Mesenchymal stem cell (in vitro differentiated cells and primary cell): ENCODE data around the gene MFN2.

Source experiments
- DNase-seq: peaks from one replicate; pipeline ENCODE4 v3.0.0-alpha.2; 2013
- H2AFZ ChIP-seq: one replicate; pipeline ENCODE4 v1.6.1; 2013; ENCODE audit warnings: low read depth, mild to moderate bottlenecking, control low read depth, inconsistent platforms, low read length, moderate library complexity
- H2AK5ac ChIP-seq: 2 replicates; pipeline ENCODE4 v1.6.1; 2013; ENCODE audit warnings: low read length, moderate library complexity, mild to moderate bottlenecking, inconsistent platforms; ENCODE audit not compliant: severe bottlenecking
- H2BK120ac ChIP-seq: one replicate; pipeline ENCODE4 v1.6.1; 2013; ENCODE audit warnings: low read depth, mild to moderate bottlenecking, inconsistent platforms, low read length, moderate library complexity
- H2BK12ac ChIP-seq, 2 experiments: one replicate each; pipeline ENCODE4 v1.6.1; 2013; ENCODE audit warnings: inconsistent platforms in 2 of 2, low read length in 2 of 2, mild to moderate bottlenecking in 2 of 2, moderate library complexity in 2 of 2, control low read depth in 1 of 2
- H2BK15ac ChIP-seq: one replicate; pipeline ENCODE4 v1.6.1; 2013; ENCODE audit warnings: mild to moderate bottlenecking, low read depth, inconsistent platforms; ENCODE audit not compliant: poor library complexity, severe bottlenecking
- H2BK5ac ChIP-seq: 2 replicates; pipeline ENCODE4 v1.6.1; 2013; ENCODE audit warnings: low read depth, mild to moderate bottlenecking, low read length, control low read depth, inconsistent platforms; ENCODE audit not compliant: poor library complexity, severe bottlenecking
- H3K14ac ChIP-seq, 2 experiments: one replicate each; pipeline ENCODE4 v1.6.1; 2013; ENCODE audit warnings: inconsistent platforms in 2 of 2, low read length in 2 of 2, control low read depth in 1 of 2, mild to moderate bottlenecking in 1 of 2, moderate library complexity in 1 of 2
- H3K18ac ChIP-seq, 2 experiments: one replicate each; pipeline ENCODE4 v1.6.1; 2013; ENCODE audit warnings: inconsistent platforms in 2 of 2, low read length in 2 of 2, control low read depth in 1 of 2, low read depth in 1 of 2, mild to moderate bottlenecking in 1 of 2
- H3K23ac ChIP-seq, 2 experiments: one replicate each; pipeline ENCODE4 v1.6.1; 2013; ENCODE audit warnings: inconsistent platforms in 2 of 2, low read length in 2 of 2, mild to moderate bottlenecking in 2 of 2, moderate library complexity in 2 of 2, control low read depth in 1 of 2
- H3K27ac ChIP-seq: 2 replicates; pipeline ENCODE4 v1.5.1; 2013; ENCODE audit warnings: mild to moderate bottlenecking, moderate library complexity, low read length, control low read depth, inconsistent platforms; ENCODE audit not compliant: poor library complexity, severe bottlenecking
- H3K27me3 ChIP-seq, 2 experiments: 2 replicates each; pipeline versions ENCODE4 v1.6.1 to v1.7.0; 2013; ENCODE audit warnings: low read length in 2 of 2, mild to moderate bottlenecking in 2 of 2, moderate library complexity in 2 of 2, control low read depth in 1 of 2, inconsistent platforms in 1 of 2; ENCODE audit not compliant: control insufficient read depth in 1 of 2, insufficient read depth in 1 of 2
- H3K36me3 ChIP-seq, 2 experiments: 2 replicates each; pipeline versions ENCODE4 v1.6.1 to v1.7.0; 2013; ENCODE audit warnings: low read length in 2 of 2, control low read depth in 1 of 2, inconsistent platforms in 1 of 2, low read depth in 1 of 2, mild to moderate bottlenecking in 1 of 2; ENCODE audit not compliant: insufficient read depth in 2 of 2, control insufficient read depth in 1 of 2
- H3K4ac ChIP-seq, 2 experiments: one replicate each; pipeline ENCODE4 v1.6.1; 2013; ENCODE audit warnings: inconsistent platforms in 2 of 2, low read length in 2 of 2, mild to moderate bottlenecking in 2 of 2, moderate library complexity in 2 of 2, control low read depth in 1 of 2, low read depth in 1 of 2
- H3K4me1 ChIP-seq: 2 replicates; pipeline ENCODE4 v1.6.1; 2013; ENCODE audit warnings: low read depth, low read length, control low read depth; ENCODE audit not compliant: control insufficient read depth, insufficient read depth
- H3K4me2 ChIP-seq: 2 replicates; pipeline ENCODE4 v1.6.1; 2013; ENCODE audit warnings: low read length, mild to moderate bottlenecking, inconsistent platforms; ENCODE audit not compliant: poor library complexity, severe bottlenecking
- H3K4me3 ChIP-seq, 2 experiments: 2 replicates each; pipeline versions ENCODE4 v1.5.1 to v1.7.0; 2013; ENCODE audit warnings: low read length in 2 of 2, mild to moderate bottlenecking in 2 of 2, control low read depth in 1 of 2, low read depth in 1 of 2; ENCODE audit not compliant: insufficient read depth in 1 of 2
- H3K79me1 ChIP-seq: replicated peaks from 2 replicates; pipeline ENCODE4 v1.6.1; 2013; ENCODE audit warnings: mild to moderate bottlenecking, control low read depth, low read length, inconsistent platforms; ENCODE audit not compliant: poor library complexity, severe bottlenecking
- H3K9ac ChIP-seq: 2 replicates; pipeline ENCODE4 v1.7.0; 2013; ENCODE audit warnings: mild to moderate bottlenecking, low read length, moderate library complexity
- H3K9me3 ChIP-seq: 2 replicates; pipeline ENCODE4 v1.7.0; 2013; ENCODE audit warnings: mild to moderate bottlenecking, low read length; ENCODE audit not compliant: control insufficient read depth
- H4K8ac ChIP-seq: one replicate; pipeline ENCODE4 v1.6.1; 2013; ENCODE audit warnings: inconsistent platforms, mild to moderate bottlenecking, low read length, moderate library complexity
- H4K91ac ChIP-seq: one replicate; pipeline ENCODE4 v1.6.1; 2013; ENCODE audit warnings: mild to moderate bottlenecking, low read length, inconsistent platforms
- WGBS: methylation state at CpG from one replicate; pipeline ENCODE4 v1.1.7; 2013; ENCODE audit warnings: mixed read lengths; 5-methylcytosine and 5-hydroxymethylcytosine counted together

The MFN2 gene

DNA sequence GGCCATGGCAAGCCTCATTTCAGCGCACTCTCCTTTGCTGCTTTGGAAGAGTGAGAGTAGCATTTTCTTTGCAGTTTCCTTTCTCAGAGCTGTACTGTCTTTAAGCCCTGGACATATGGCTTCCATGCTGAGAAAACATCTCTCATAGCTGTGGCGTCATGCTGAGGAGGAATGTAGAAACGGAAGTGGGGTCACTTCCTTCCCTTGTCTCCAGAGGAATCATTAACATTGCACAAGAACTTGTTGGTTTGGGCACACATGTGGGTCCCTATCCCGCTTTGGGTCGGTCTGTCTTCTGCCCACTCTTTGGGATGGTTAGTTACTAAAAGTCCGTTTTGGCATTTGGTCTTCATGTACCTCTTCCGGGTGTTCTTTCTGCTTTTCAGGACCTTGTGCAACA lies 5.6 kb downstream of the MFN2 start:
- Histone ChIP-seq H4K8ac (no peak overlapping the region), H3K4ac (no peak overlapping the region), H3K9me3 (no peaks in the 10 kb centered on the region), H4K91ac (no peak overlapping the region), H3K36me3 (peaks cover 38 to 63% of the 10 kb centered on the region in 2 experiments), H3K27me3 (no peaks in the 10 kb centered on the region), H3K4me1 (peaks cover 35% of the 10 kb centered on the region), H3K4me2 (no peak overlapping the region), H2BK5ac (no peak overlapping the region), H2BK15ac (no peak overlapping the region), H2AK5ac (peak overlapping the region; percentile 51), H3K14ac (no peak overlapping the region), H2BK120ac (no peak overlapping the region), H3K23ac (no peak overlapping the region), H2AFZ (no peak overlapping the region), H3K79me1 (peaks cover 34% of the 10 kb centered on the region), H3K9ac (peak overlapping the region; percentile 12), H3K4me3 (no peak overlapping the region), H3K27ac (peak overlapping the region; percentile 75), H2BK12ac (no peak overlapping the region), H3K18ac (no peak overlapping the region)
- no peak for DNase-seq
- WGBS = 69% methylated on average over 7 of the region's 7 CpGs

DNA sequence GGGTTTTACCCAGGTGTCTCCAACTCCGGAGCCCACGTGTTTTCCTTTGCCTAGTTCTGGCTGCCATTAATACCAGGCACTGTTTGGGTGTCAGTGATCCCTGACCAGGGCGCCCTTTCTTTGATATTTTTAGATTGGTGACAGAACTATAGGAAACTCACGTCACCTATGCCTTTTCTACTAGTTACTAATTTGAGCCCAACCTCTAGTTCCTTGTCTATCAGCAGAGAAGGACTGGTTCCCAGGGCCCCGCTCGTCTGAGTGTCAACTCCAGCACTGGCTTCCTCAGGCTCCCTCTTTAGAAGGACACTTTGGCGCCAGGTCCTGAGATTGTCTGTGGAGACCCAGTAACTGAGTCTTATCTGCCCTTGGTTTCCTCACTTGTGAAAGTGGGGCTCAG lies 9.4 kb downstream of the MFN2 start:
- peak overlapping the region; percentile 69 for H3K27ac ChIP-seq
- no peak overlapping the region for H3K4me3 ChIP-seq
- no peak overlapping the region for H2BK12ac ChIP-seq
- no peak overlapping the region for H4K8ac ChIP-seq
- H3K9me3 ChIP-seq = no peaks in the 10 kb centered on the region
- no peak overlapping the region for H2BK120ac ChIP-seq
- H4K91ac ChIP-seq = no peak overlapping the region
- H3K4me2 ChIP-seq = no peak overlapping the region
- H3K23ac ChIP-seq = no peak overlapping the region
- no peak overlapping the region for H3K4ac ChIP-seq
- H3K4me1 ChIP-seq = peaks cover 27% of the 10 kb centered on the region
- no peak overlapping the region for H3K18ac ChIP-seq
- H2BK5ac ChIP-seq = no peak overlapping the region
- WGBS = 93% methylated on average over 7 of the region's 7 CpGs
- no peak overlapping the region for H3K9ac ChIP-seq
- no peak for DNase-seq
- no peak overlapping the region for H2AFZ ChIP-seq
- H3K79me1 ChIP-seq = peaks cover 24% of the 10 kb centered on the region
- H3K36me3 ChIP-seq = peaks cover 36 to 67% of the 10 kb centered on the region in 2 experiments
- no peak overlapping the region for H3K14ac ChIP-seq
- H3K27me3 ChIP-seq = no peaks in the 10 kb centered on the region
- no peak overlapping the region for H2BK15ac ChIP-seq
- H2AK5ac ChIP-seq = peak overlapping the region; percentile 88

DNA sequence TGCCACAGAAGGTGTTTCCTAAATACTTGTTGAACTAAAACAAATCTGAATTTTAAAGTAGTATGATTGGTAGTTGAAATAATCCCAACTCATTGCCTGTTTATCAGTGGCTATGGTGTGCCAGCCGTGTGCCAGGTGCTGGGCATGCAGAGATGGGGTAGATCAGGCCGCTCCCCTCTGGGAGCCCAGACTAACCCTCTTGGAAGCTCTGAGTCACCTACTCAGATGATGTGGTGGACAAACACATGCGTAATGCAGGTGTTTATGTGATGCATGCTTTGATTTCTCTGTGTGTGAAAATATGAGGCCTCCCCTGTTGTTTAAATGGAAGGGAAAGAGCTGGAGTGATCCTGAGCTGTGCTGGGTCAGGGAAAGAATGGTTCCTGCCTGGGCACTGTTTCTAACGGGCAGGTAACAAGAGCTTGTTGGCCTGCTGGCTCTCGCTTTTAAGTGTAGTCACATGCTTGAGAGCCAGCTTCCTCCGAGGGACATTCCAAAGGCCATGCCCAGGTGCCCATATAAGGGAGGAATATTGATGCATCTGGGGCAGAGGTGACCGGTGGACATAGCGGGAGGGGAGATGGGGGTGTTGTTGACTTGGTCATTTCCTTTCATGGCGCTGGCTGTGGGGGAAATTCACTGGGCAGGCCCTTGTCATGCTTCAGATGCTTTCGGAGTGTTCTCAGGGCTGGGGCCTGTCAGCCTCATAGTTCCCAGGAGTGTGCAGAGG lies 10.2 kb downstream of the MFN2 start:
- no peak overlapping the region for H3K14ac ChIP-seq
- H3K9ac ChIP-seq = no peak overlapping the region
- 77% methylated on average over 10 of the region's 10 CpGs for WGBS
- no peak overlapping the region for H2AFZ ChIP-seq
- peaks cover 24% of the 10 kb centered on the region for H3K79me1 ChIP-seq
- H2BK15ac ChIP-seq = no peak overlapping the region
- peaks cover 24% of the 10 kb centered on the region for H3K4me1 ChIP-seq
- H3K18ac ChIP-seq = no peak overlapping the region
- H3K27me3 ChIP-seq = no peaks in the 10 kb centered on the region
- H2BK12ac ChIP-seq = no peak overlapping the region
- no peak overlapping the region for H3K23ac ChIP-seq
- no peaks in the 10 kb centered on the region for H3K9me3 ChIP-seq
- peaks cover 41 to 68% of the 10 kb centered on the region in 2 experiments for H3K36me3 ChIP-seq
- DNase-seq = no peak
- peak overlapping the region; percentile 88 for H2AK5ac ChIP-seq
- no peak overlapping the region for H3K4me3 ChIP-seq
- H3K4ac ChIP-seq = no peak overlapping the region
- H2BK120ac ChIP-seq = no peak overlapping the region
- no peak overlapping the region for H4K8ac ChIP-seq
- no peak overlapping the region for H2BK5ac ChIP-seq
- H3K27ac ChIP-seq = peak overlapping the region; percentile 69
- H3K4me2 ChIP-seq = no peak overlapping the region
- no peak overlapping the region for H4K91ac ChIP-seq

DNA sequence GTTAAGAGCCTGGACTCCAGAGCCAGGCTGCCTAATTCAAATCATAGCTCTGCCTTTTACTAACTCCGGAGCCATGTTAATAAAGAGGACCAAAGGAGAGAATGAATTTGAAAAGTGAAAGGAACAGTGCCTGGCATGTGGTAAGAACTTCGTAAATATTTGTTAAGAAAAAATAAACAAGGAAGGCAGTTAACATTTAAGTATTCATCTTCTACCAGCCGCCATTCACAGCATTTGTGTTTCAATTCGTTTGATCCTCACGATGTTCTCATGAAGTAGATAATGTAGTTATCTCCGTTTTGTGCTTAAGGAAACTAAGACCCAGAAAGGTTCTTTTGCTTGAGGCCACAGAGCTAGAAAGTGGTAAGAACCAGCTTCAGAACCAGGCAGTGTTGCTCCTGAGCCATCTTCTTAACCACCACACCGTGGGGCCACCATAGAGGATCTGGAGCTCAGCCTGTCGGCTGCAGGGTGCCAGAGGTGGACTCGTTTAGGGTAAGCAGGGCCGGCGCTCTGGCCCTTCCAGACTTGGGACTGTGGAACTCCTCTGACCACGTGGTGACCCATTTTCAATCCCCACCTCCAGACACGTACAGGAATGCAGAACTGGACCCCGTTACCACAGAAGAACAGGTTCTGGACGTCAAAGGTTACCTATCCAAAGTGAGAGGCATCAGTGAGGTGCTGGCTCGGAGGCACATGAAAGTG lies 11.9 kb downstream of the MFN2 start:
- no peak overlapping the region for H2AK5ac ChIP-seq
- H2BK12ac ChIP-seq = no peak overlapping the region
- no peak overlapping the region for H3K23ac ChIP-seq
- H4K8ac ChIP-seq = no peak overlapping the region
- H2BK120ac ChIP-seq = no peak overlapping the region
- no peak overlapping the region for H3K9ac ChIP-seq
- no peak overlapping the region for H3K4me2 ChIP-seq
- H3K79me1 ChIP-seq = peaks cover 31% of the 10 kb centered on the region
- no peak overlapping the region for H3K4me3 ChIP-seq
- H4K91ac ChIP-seq = no peak overlapping the region
- H2BK15ac ChIP-seq = no peak overlapping the region
- no peak overlapping the region for H3K27ac ChIP-seq
- peaks cover 57 to 77% of the 10 kb centered on the region in 2 experiments for H3K36me3 ChIP-seq
- H3K9me3 ChIP-seq = no peaks in the 10 kb centered on the region
- WGBS = 93% methylated on average over 15 of the region's 16 CpGs
- no peak overlapping the region for H2AFZ ChIP-seq
- H3K14ac ChIP-seq = no peak overlapping the region
- H2BK5ac ChIP-seq = no peak overlapping the region
- no peak overlapping the region for H3K18ac ChIP-seq
- no peaks in the 10 kb centered on the region for H3K27me3 ChIP-seq
- DNase-seq = no peak
- peaks cover 18% of the 10 kb centered on the region for H3K4me1 ChIP-seq
- H3K4ac ChIP-seq = no peak overlapping the region
